ENCODE measurements around the gene CD6. TPM values are rescaled to one million over a fixed set of nuclear protein-coding genes. Genes with fewer than 3 reads are reported as not detected.
A peak's percentile ranks its signal among the peaks of the same experiment; 100 is the strongest.

CD6 gene
- total RNA-seq, 1 donor from 2014 or later: 12.0 TPM

GRCh38 chr11:60950933-60951605 is 20.4 kb upstream of the CD6 start:
- Mint-ChIP-seq H3K27me3 (no peaks in the 10 kb centered on the region), H3K27ac (peak overlapping the region; percentile 91), H3K4me1 (peaks cover 63% of the 10 kb centered on the region), H3K36me3 (ENCODE audit: low read depth) (peaks cover 25% of the 10 kb centered on the region), H3K9me3 (no peaks in the 10 kb centered on the region), H3K4me3 (peak overlapping the region; percentile 91)
- ATAC-seq (ENCODE audit: low read depth): peak; percentile 2
- POLR2A ChIA-PET: interaction anchor here (0.6 to 6.0 kb wide), 15 partner anchors 8 to 411 kb away, joined by 3 to 102 read pairs (median 4); partner anchors contain the start of genes CYB561A3, PRPF19, TMEM109 and TMEM138
- no peak for DNase-seq
- CTCF ChIA-PET: interaction anchor here (1.0 to 1.8 kb wide), 3 partner anchors 9 to 51 kb away, joined by 3 to 7 read pairs (median 5); no protein-coding TSS in a partner anchor
- intact Hi-C loops (cut with micrococcal nuclease): loop anchor here (5.0 kb wide), 3 partner anchors 109 to 189 kb away; partner anchors contain the start of gene CCDC86
- no peak for TF ChIP-seq CTCF (IDR thresholded peaks at IDR 0.05)

- Mint-ChIP-seq H3K4me3 (peak overlapping the region; percentile 91), H3K27me3 (no peaks in the 10 kb centered on the region), H3K4me1 (peaks cover 60% of the 10 kb centered on the region), H3K27ac (peak overlapping the region; percentile 91), H3K9me3 (no peaks in the 10 kb centered on the region), H3K36me3 (ENCODE audit: low read depth) (peaks cover 20% of the 10 kb centered on the region)
- peak; percentile 7 for ATAC-seq (ENCODE audit: low read depth)
- TF ChIP-seq CTCF (IDR thresholded peaks at IDR 0.05): no peak
- DNase-seq: no peak
- CTCF ChIA-PET: interaction anchor here (1.8 kb wide), 1 partner anchor 36 kb away, joined by 5 read pairs; no protein-coding TSS in a partner anchor
- POLR2A ChIA-PET: interaction anchor here (0.6 to 6.0 kb wide), 18 partner anchors 8 to 1282 kb away, joined by 3 to 102 read pairs (median 4); partner anchors contain the start of genes CCDC86, CD6, TMEM109 and TMEM132A
- intact Hi-C loops (cut with micrococcal nuclease): loop anchor here (5.0 kb wide), 3 partner anchors 109 to 189 kb away; partner anchors contain the start of gene CCDC86
Observed at GRCh38 chr11:60951606-60951903, 19.9 kb upstream of the CD6 start.

GRCh38 chr11:60951904-60952741 is 19.4 kb upstream of the CD6 start, which contains the start of gene SLC15A3:
TSS of gene SLC15A3 (minus strand) at chr11:60952176. CDS start at chr11:60951551, 625 bp downstream.
- POLR2A ChIA-PET: interaction anchor here (0.6 to 6.0 kb wide), 17 partner anchors 9 to 1282 kb away, joined by 3 to 102 read pairs (median 4); partner anchors contain the start of genes CCDC86, CD6, TMEM109 and TMEM132A
- DNase-seq (peak; percentile 62), ATAC-seq (ENCODE audit: low read depth) (peak; percentile 88)
- intact Hi-C loops (cut with micrococcal nuclease): loop anchor here (1.0 to 5.0 kb wide), 9 partner anchors 19 to 209 kb away; partner anchors contain the start of genes CCDC86, CD6 and VPS37C
- Mint-ChIP-seq H3K36me3 (ENCODE audit: low read depth) (peaks cover 15% of the 10 kb centered on the region), H3K27me3 (no peaks in the 10 kb centered on the region), H3K27ac (peak within 1 kb of the TSS; percentile 91), H3K4me1 (peaks cover 57% of the 10 kb centered on the region), H3K9me3 (no peaks in the 10 kb centered on the region), H3K4me3 (peak within 1 kb of the TSS; percentile 91)
- TF ChIP-seq CTCF (IDR thresholded peaks at IDR 0.05): no peak
- CTCF ChIA-PET: interaction anchor here (1.8 kb wide), 1 partner anchor 37 kb away, joined by 5 read pairs; no protein-coding TSS in a partner anchor

GRCh38 chr11:60952742-60953170 is 18.7 kb upstream of the CD6 start:
- Mint-ChIP-seq H3K9me3 (no peaks in the 10 kb centered on the region), H3K27me3 (no peaks in the 10 kb centered on the region), H3K4me3 (peak overlapping the region; percentile 91), H3K27ac (peak overlapping the region; percentile 91), H3K4me1 (peaks cover 52% of the 10 kb centered on the region), H3K36me3 (ENCODE audit: low read depth) (peaks cover 10% of the 10 kb centered on the region)
- ChIA-PET CTCF (interaction anchor here (0.8 to 2.2 kb wide), 3 partner anchors 13 to 37 kb away, joined by 4 to 13 read pairs (median 5); no protein-coding TSS in a partner anchor), POLR2A (interaction anchor here (0.9 to 6.0 kb wide), 13 partner anchors 11 to 118 kb away, joined by 3 to 102 read pairs (median 4); partner anchors contain the start of genes CCDC86, CD6, TMEM109 and TMEM132A)
- TF ChIP-seq CTCF (IDR thresholded peaks at IDR 0.05): no peak
- DNase-seq: no peak
- no peak for ATAC-seq (ENCODE audit: low read depth)
- intact Hi-C loops (cut with micrococcal nuclease): loop anchor here (1.0 to 5.0 kb wide), 9 partner anchors 18 to 209 kb away; partner anchors contain the start of genes CCDC86, CD6 and VPS37C

All from activated B cell treated with CpG ODN at 0.5 μM for 24 hours (primary cell).